ENCODE data around the gene ACP2.

DNA sequence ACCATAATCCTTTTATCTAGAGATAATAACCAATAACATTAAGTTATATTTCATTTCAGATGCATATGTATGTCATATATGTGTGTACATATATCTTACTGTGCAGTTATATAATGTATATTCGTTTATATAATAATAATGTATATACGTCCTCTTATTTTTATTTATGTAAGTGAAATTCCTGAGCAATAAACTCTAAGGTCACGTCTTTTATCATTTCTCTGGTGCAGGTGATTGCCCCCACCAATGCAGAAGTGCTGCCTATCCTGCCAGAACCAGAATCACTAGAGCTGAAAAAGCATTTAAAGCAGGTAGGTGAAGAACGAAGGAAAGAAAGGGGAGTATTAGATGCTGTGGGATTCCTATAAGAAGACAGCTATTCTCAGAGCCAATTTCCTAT, 30.2 kb upstream of the ACP2 start:
- TF ChIP-seq POLR2A (IDR thresholded peaks at IDR 0.05; ENCODE audit: extremely low read depth, insufficient read length): no peak
- TF ChIP-seq, protein P1, sequence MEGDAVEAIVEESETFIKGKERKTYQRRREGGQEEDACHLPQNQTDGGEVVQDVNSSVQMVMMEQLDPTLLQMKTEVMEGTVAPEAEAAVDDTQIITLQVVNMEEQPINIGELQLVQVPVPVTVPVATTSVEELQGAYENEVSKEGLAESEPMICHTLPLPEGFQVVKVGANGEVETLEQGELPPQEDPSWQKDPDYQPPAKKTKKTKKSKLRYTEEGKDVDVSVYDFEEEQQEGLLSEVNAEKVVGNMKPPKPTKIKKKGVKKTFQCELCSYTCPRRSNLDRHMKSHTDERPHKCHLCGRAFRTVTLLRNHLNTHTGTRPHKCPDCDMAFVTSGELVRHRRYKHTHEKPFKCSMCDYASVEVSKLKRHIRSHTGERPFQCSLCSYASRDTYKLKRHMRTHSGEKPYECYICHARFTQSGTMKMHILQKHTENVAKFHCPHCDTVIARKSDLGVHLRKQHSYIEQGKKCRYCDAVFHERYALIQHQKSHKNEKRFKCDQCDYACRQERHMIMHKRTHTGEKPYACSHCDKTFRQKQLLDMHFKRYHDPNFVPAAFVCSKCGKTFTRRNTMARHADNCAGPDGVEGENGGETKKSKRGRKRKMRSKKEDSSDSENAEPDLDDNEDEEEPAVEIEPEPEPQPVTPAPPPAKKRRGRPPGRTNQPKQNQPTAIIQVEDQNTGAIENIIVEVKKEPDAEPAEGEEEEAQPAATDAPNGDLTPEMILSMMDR (IDR thresholded peaks at IDR 0.05; ENCODE audit: low read depth, low read length): no peak

All from NB4 (cell line).